GM18499 (cell line): Measurements from ENCODE around the gene SCAMP1.
"Not testable (repeated sequence)": the region's sequence is repeated elsewhere in the genome, so short reads cannot be mapped to it uniquely, and the experiment has no call there.

Source experiments
- ATAC-seq: cut with Tn5 transposase; IDR thresholded peaks from one replicate; pipeline ENCODE4 v1.9.1; 2021; ENCODE audit warnings: moderate number of reproducible peaks; ENCODE audit not compliant: insufficient read depth, unreplicated experiment

The SCAMP1 gene

GRCh38 chr5:78360674-78360923, 182 bp downstream of the SCAMP1 start:
- no peak for ATAC-seq

DNA sequence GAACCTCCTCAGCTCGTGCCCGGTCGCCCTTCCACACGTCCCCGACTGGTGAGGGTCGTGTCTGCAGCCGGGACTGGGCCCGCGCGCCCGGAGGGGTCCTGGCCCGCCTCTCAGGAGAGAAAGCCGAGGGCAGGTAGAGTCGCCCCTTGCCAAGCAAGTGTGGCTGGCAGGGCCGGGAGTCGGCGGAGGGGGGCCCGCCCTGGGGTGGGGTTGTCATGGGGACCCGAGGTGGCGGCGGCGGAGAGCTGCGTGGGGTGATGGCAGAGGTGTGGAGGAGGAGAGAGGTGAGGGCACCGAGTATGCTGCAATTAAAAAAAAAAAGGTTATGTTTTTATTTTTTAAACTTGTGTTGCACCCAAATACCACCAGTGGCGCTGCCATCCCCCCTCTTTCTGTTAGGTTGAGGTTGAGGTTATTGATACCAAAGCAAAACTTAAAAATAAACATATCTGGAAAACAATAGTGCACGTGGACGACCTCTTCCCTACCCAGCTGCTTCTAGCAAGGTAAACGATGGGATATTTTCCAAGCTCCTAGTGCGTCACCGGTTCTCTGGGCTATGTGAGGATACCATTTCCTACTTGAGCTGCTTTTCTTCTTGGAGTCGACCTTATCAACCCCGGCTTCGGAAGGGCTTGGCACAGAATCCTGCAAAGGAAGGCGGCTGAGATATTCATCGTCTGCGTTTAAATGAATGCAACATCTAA, 660 bp downstream of the SCAMP1 start:
- no peak for ATAC-seq

- no peak for ATAC-seq
These were observed 1.2 kb downstream of the SCAMP1 start for GRCh38 chr5:78361631-78361993.

DNA sequence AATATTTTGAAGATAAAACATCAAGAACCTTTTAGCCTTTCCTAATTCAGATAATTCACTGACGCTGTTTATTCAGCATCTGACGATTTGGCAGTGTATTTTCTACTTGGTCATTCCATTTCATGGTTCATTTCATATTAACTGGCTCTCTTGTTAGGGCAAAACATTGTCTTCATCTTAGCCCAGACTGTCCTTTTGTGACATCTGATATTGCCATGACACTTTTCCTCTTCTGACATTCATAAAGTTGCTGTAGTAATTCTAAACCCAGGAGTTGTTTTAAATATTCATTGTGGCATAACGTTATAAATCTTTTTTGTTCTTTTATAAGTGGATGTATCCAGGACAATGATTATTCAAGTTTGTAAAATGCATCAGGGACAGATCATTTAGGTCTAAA, 1.8 kb downstream of the SCAMP1 start:
- ATAC-seq, result no peak

DNA sequence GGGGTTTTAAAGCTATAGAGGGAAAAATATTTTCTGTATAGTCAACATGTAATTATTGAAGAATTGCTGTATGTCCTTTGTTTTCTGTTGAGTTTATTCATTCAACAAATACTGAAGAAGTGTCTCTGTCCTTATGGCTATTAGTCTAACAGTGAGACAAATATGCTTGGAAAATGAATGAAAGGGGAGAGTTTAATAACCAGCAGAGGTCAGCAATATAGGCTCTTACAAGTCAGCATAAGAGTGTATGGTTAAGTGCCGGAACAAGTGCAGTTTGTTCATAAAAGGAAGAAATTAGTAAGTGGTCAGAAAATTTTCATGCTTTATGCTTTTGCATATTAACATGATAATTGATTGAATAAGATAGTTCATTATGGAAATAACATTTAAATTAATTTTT, 3.6 kb downstream of the SCAMP1 start:
- ATAC-seq, result no peak

- no peak for ATAC-seq
These were observed 7.0 kb downstream of the SCAMP1 start for GRCh38 chr5:78367318-78367991.

- ATAC-seq, result no peak
These were observed 9.3 kb downstream of the SCAMP1 start for GRCh38 chr5:78369680-78370079.

DNA sequence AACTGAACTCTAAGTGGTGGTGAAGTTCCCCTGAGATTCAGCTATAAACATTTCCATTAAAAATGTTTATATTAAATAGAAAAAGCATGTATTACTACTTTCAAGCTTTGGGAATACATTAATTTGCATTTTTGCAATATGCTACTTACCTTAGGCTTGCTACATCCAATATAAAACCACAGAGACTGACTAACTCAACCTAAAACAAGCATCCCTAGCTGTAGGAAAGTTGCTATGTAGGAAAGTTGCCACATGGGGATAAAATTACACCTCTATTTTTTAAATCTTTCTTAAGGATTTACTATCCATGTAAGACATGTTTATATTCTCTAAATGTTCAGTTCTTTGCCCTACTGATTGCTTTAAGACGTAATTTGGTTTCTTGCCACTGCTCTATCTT, 12.8 kb downstream of the SCAMP1 start:
- ATAC-seq, result no peak

GRCh38 chr5:78376315-78376714, 15.9 kb downstream of the SCAMP1 start:
- ATAC-seq, result no peak

DNA sequence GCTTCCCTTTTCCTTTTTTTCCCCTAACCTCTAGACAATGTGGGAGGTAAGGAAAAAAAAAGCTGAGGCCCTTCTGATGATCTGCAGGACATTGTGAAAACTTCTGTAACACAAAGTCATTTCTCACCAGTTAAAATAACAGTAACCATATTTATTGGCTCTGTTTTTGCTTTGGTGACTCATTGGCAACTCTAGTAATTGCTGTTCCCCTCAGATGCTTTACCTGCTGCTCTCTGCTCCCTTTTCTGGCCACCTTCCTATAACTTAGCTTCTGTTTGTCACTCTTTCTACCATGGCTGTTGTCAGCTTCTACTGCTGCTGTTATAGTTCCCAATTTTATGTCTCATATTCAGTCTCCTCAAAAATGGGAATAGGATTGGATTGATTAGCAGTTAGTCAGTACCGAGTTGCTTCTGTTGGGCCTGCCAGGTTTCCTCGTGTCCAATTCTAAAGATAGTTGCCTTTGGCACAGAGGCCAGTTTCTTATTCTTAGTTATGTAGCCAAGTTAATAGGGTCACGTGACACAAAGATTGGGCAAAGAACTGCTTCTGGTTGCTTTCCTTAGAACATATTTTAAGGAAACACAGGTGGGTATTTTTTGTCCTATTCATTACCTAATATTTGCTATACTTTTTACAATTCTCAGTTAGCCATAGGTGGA, 16.8 kb downstream of the SCAMP1 start:
- ATAC-seq, result no peak

DNA sequence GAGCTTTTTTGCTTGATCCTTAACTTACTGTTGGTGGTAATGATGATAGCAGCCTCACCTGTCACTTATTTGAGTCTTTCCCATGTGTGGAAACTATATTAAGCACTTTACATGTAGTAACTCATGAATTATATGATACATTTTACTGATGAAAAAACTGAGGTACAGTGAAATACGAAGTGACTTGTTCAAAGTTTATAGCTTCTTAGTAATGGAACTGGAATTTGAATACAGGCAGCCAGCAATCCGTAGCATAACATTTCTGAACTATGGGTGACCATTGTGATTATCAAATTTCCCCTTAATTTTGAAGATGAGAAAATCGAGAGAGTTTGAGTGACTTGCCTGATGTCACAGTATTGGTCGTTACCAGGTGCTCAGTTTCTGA, 17.3 kb downstream of the SCAMP1 start:
- no peak for ATAC-seq

- ATAC-seq, result no peak
These were observed 27.2 kb downstream of the SCAMP1 start for GRCh38 chr5:78387468-78388153.

DNA sequence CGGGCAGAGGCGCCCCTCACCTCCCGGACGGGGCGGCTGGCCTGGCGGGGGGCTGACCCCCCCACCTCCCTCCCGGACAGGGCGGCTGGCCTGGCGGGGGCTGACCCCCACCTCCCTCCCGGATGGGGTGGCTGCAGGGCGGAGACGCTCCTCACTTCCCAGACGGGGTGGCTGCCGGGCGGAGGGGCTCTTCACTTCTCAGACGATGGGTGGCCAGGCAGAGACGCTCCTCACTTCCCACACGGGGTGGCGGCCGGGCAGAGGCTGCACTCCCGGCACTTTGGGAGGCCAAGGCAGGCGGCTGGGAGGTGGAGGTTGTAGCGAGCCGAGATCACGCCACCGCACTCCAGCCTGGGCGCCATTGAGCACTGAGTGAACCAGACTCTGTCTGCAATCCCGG, 30.9 kb downstream of the SCAMP1 start:
- ATAC-seq, result not testable (repeated sequence)

DNA sequence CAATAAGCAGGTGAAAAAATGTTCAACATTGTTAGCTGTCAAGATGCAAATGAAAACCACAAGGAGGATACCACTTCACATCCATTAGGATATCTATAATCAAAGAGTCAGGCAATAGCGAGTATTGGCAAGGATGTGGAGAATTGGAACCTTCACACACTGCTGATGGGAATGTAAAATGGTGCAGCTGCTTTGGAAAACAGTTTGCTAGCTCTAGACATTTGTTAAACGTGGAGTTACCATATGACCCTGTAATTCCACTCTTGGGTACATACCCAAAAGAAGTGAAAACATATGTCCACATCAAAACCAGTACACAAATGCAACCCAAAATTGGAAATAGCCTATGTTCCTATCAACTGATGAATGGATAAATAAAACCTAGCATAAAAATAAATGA, 37.4 kb downstream of the SCAMP1 start:
- ATAC-seq, result no peak

DNA sequence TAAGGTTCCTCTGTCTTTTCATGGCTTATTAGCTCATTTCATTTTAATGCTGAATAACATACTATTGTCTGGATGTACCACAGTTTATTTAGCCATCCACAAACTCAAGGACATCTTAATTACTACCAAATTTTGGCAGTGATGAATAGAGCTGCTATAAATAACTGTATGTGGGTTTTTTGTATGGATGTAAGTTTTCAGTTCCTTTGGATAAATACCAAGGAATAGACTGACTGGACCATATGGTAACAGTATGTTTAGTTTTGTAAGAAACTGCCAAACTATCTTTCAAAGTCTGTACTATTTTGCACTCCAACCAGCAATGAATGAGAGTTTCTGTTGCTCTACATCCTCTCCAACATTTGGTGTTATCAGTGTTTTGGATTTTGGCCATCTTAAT, 38.7 kb downstream of the SCAMP1 start:
- no peak for ATAC-seq

DNA sequence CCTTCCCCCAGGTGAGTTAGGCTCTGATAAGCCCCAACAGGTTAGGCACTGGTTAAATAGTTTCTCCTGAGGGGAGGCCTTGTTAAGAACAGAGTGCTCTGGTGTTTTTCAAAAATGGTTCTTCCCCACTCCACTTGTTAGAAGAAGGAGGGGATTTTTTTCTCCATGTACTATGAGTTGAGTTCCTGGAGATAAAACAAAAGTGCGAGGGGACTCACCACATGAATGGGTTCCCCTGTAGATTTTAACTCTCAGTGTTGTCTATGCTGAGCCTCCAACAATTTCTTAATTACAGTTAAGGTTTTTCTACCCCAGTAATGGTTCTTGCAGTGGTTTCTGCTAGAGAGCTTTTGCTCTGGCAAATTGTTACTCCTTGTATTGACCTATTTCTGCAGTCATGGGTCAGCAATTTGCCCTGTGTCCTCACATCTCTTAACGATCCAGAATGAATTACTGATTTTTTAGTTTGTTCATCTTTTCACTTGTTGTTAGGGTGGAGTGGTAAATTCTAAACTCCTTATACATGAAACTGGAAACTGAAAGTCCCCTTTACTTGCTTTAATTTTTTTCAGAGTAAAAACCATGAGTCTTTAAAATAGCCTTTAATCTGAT, 44.4 kb downstream of the SCAMP1 start:
- no peak for ATAC-seq

GRCh38 chr5:78405829-78406750, 45.7 kb downstream of the SCAMP1 start:
- ATAC-seq, result no peak

- ATAC-seq, result no peak
These were observed 47.0 kb downstream of the SCAMP1 start for GRCh38 chr5:78407458-78407857.

- ATAC-seq, result no peak
These were observed 51.2 kb downstream of the SCAMP1 start for GRCh38 chr5:78411586-78411985.
